ENCODE results near the gene GNAZ.

DNA sequence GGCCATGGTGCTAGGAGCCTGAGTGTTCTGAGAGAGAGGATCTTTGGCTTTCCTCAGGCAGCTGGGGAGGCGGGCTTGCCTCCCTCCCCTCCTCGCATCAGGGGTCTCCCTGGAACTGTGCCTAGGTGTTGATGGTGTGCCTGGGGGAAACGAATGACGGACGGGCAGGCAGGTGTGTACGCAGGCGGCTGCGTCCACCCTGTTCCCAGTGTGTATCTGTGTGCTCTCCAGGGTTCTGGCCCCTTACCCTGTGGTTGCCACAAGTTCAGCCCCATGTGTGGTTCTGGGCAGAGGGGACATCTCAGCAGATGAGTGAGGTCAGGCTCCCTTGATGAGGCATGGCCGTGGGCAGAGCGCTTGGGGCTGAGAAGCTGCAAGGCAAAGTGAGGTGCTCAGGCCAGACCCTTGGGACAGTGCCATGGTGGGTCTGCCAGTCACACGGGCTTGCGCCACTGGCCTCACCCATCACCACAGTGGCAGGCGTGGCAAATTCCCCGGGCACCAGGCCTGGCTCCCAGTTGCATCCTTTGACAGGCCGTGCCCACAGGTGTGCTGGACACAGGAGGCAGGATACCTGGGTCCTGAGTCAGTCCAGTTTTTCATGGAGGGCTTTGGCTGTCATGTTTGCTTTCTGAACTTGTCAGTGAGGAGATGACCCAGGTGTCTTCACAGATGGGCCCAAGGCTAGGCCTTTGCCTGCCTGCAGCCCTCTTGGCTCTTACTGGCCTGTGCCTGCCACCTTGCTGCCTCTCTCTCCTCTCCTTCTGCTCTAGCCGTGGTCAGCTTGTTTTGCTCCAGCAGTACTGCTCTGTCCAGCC lies 27.3 kb downstream of the GNAZ start:
- TF ChIP-seq, protein P1, sequence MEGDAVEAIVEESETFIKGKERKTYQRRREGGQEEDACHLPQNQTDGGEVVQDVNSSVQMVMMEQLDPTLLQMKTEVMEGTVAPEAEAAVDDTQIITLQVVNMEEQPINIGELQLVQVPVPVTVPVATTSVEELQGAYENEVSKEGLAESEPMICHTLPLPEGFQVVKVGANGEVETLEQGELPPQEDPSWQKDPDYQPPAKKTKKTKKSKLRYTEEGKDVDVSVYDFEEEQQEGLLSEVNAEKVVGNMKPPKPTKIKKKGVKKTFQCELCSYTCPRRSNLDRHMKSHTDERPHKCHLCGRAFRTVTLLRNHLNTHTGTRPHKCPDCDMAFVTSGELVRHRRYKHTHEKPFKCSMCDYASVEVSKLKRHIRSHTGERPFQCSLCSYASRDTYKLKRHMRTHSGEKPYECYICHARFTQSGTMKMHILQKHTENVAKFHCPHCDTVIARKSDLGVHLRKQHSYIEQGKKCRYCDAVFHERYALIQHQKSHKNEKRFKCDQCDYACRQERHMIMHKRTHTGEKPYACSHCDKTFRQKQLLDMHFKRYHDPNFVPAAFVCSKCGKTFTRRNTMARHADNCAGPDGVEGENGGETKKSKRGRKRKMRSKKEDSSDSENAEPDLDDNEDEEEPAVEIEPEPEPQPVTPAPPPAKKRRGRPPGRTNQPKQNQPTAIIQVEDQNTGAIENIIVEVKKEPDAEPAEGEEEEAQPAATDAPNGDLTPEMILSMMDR (IDR thresholded peaks at IDR 0.05; ENCODE audit: insufficient read depth, low read depth, low read length), result no peak
- TF ChIP-seq EZH2 (IDR thresholded peaks at IDR 0.05; ENCODE audit: insufficient read depth, low read length), result no peak

Data from astrocyte (in vitro differentiated cells and primary cell).